Measurements from ENCODE around the gene PHAF1.

The PHAF1 gene

DNA sequence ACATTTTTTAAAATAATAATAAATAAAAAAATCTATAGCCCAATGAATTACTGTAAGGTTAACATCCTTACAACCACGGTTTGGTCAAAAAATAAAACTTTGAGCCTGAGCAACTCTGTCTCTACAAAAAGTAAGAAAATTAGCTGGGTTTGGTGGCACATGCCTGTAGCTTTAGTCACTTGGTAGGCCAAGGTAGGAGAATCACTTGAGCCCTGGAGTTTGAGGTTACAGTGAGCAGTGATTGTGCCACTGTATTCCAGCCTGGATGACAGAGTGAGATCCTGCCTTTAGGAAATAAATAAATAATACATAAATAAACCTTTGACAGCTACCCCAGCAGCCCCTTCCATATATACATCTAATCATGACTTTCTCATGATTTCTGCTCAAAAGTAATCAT, 26.9 kb upstream of the PHAF1 start:
- TF ChIP-seq, protein P1, sequence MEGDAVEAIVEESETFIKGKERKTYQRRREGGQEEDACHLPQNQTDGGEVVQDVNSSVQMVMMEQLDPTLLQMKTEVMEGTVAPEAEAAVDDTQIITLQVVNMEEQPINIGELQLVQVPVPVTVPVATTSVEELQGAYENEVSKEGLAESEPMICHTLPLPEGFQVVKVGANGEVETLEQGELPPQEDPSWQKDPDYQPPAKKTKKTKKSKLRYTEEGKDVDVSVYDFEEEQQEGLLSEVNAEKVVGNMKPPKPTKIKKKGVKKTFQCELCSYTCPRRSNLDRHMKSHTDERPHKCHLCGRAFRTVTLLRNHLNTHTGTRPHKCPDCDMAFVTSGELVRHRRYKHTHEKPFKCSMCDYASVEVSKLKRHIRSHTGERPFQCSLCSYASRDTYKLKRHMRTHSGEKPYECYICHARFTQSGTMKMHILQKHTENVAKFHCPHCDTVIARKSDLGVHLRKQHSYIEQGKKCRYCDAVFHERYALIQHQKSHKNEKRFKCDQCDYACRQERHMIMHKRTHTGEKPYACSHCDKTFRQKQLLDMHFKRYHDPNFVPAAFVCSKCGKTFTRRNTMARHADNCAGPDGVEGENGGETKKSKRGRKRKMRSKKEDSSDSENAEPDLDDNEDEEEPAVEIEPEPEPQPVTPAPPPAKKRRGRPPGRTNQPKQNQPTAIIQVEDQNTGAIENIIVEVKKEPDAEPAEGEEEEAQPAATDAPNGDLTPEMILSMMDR (IDR thresholded peaks at IDR 0.05) = no peak
- TF ChIP-seq ZFX (IDR thresholded peaks at IDR 0.05; ENCODE audit: borderline replicate concordance) = no peak
- no peak overlapping the region for H3K27ac ChIP-seq

DNA sequence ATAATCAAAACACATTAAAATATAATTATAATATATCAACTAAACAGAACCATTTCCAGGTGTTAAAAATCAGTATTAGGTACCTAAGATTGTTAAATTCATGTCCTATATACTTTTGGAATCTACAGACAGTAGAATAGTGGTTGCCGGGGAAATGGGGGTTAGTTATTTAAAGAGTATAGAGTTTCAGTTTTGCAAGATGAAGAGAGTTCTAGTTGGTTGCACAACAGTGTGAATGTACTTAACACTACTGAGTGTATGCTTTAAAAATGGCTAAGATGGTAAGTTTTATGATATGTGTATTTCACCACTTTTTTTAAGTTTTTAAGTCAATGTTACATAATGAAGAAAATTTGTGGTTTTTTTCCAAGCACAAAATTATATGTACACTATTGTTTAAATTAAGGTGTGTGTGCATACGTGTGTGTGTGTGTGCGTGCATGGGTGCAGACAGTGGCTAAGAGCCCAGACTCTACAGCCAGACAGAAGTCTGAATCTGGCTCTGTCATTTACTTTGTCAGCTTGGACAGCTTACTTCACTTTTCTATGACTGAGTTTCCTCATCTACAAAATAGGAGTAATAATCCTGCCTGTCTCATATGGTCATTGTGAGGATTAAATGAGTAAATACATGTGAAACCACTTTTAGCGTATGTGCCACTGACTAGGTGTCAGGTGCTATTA, 25.3 kb upstream of the PHAF1 start:
- H3K27ac ChIP-seq = no peak overlapping the region
- TF ChIP-seq, protein P1 (IDR thresholded peaks at IDR 0.05) = no peak
- TF ChIP-seq ZFX (IDR thresholded peaks at IDR 0.05; ENCODE audit: borderline replicate concordance) = no peak

DNA sequence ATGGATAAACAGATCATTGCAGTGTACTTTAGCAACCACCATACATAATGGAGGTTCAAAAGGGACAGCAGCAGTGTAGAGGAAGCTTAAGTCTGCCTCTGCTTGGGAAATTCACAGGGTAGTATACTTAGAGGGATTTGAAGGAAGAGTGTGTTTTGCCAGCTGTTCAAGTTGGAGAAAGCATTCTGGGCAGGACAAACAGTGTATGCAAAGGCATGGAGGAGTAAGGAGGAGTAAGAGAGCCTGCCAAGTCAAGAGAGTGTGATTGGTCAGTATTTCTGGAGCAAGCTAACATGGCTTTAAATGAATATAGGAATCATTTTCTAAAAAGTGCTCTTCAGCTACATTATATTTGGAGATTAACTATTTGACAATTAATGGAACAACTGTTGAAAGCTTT, 22.9 kb upstream of the PHAF1 start:
- no peak overlapping the region for H3K27ac ChIP-seq

DNA sequence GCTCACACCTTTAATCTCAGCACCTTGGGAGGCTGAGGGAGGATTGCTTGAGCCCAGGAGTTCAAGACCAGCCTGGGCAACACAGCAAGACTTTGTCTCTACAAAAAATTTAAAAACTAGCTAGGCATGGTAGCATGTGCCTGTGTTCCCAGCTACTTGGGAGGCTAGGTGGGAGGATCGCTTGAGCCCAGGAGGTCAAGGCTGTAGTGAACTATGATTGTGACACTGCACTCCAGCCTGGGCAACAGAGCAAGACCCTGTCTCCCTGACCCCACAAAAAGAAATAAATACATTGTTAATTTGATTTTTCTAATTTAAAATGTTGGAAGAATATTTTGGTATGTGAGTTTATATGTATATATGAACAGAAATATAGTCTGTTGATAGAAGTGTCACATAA, 22.4 kb upstream of the PHAF1 start:
- no peak overlapping the region for H3K27ac ChIP-seq
- no peak for TF ChIP-seq ZFX (IDR thresholded peaks at IDR 0.05; ENCODE audit: borderline replicate concordance)
- TF ChIP-seq, protein P1 (IDR thresholded peaks at IDR 0.05) = no peak

More for the DNA sequence above, 22.9 kb upstream of the PHAF1 start:
- no peak for TF ChIP-seq ZFX (IDR thresholded peaks at IDR 0.05; ENCODE audit: borderline replicate concordance)
- TF ChIP-seq, protein P1 (IDR thresholded peaks at IDR 0.05) = no peak

DNA sequence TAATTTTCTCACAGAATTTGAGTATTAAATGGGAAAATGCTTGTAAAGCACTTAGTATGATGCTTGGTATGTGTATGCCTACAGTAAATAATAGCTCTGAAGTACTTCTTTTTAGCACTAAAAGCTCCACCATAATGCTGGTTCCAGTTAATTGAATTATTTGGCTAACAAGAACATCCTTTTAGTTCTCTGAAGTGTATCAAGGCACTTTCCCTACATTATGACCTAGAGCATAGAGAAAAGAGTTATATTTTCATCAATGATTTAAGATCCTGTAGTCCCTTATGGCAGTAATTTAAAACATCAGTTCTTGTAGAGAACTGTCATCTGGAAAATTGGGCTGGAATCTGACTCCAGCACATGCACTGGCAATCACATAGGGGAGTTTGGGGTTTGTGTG, 21.9 kb upstream of the PHAF1 start:
- no peak for TF ChIP-seq ZFX (IDR thresholded peaks at IDR 0.05; ENCODE audit: borderline replicate concordance)
- TF ChIP-seq, protein P1 (IDR thresholded peaks at IDR 0.05) = no peak
- no peak overlapping the region for H3K27ac ChIP-seq

DNA sequence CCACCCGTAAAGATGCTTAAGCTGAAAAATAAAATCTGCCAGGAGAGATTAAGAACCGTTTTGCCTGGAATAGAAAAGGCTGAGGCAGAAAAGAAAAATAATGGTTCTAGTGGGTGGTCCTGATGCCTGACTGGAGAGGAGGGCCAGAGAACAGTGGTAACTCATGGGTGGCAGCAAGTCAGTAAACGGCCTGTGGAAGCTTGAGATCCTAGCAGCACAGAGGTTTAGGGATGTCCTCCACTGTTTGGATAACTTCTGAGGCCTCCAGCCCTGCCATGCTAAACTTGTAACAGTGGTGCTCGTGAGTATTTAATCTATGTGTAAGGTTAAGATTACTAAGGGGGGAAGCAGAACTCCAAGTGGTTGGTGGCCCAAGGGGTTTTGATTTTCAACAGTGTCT, 21.2 kb upstream of the PHAF1 start:
- no peak overlapping the region for H3K27ac ChIP-seq
- TF ChIP-seq, protein P1 (IDR thresholded peaks at IDR 0.05) = no peak
- TF ChIP-seq ZFX (IDR thresholded peaks at IDR 0.05; ENCODE audit: borderline replicate concordance) = no peak

DNA sequence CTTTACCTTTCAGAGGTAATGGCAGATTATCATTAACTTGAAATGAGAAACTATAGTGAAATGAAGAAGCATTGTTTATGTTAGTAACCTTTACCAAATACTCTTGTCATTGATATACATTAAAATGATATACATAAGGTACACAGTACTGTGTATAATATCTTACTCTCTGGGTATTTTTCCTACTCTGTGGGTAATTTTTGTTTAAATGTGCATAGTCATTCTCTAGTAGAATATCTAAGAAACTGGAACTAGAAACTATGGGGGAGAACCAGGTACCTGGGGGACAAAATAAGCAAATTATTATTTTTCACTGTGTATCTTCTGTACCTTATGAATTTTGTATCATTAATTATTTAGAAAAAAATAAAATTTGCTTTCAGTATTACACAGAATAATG, 20.6 kb upstream of the PHAF1 start:
- TF ChIP-seq ZFX (IDR thresholded peaks at IDR 0.05; ENCODE audit: borderline replicate concordance) = no peak
- TF ChIP-seq, protein P1 (IDR thresholded peaks at IDR 0.05) = no peak
- H3K27ac ChIP-seq = no peak overlapping the region
